Tibial artery (tissue), 4 donors: ENCODE data around the gene ARHGEF6.
A peak's percentile ranks its signal among the peaks of the same experiment; 100 is the strongest.

ENCODE experiments used
- DNase-seq, 2 donors: peaks; one replicate each; pipeline ENCODE4 v3.0.0-alpha.2; 2019
- H3K27ac ChIP-seq, 2 donors: fragments of 200-600 bp; sonication (generic) in 1 of 2; 1 replicate in 1 of 2; 2 replicates in 1 of 2; pipeline ENCODE4 v1.5.1; 2018 to 2019; ENCODE audit warnings: mild to moderate bottlenecking in 1 of 2
- H3K27me3 ChIP-seq, 2 donors: fragments of 200-600 bp; sonication (generic) in 1 of 2; one replicate each; pipeline versions ENCODE4 v1.5.1 to v1.6.0; 2016 to 2019
- H3K36me3 ChIP-seq, 3 donors: fragments of 200-600 bp; sonication (generic) in 2 of 3; one replicate each; pipeline ENCODE4 v1.5.1; 2016 to 2019; ENCODE audit warnings: mild to moderate bottlenecking in 2 of 3
- H3K4me1 ChIP-seq, 4 donors: fragments of 200-600 bp; sonication (generic) in 2 of 4; 1 replicate in 3 of 4; 2 replicates in 1 of 4; pipeline ENCODE4 v1.5.1; 2016 to 2019
- H3K4me3 ChIP-seq, 2 donors: fragments of 200-600 bp; sonication (generic) in 1 of 2; 1 replicate in 1 of 2; 2 replicates in 1 of 2; pipeline ENCODE4 v1.5.1; 2018 to 2019; ENCODE audit warnings: mild to moderate bottlenecking in 2 of 2
- H3K9me3 ChIP-seq, 3 donors: fragments of 200-600 bp; sonication (generic) in 1 of 3; one replicate each; pipeline ENCODE4 v1.5.1; 2016 to 2019
- intact Hi-C: fragments of 100-400 bp; cut with DNase I; formaldehyde crosslinking; loops from one replicate; pipeline ENCODE4 v1.15.0; 2023; ENCODE audit warnings: low total_unique reads
- TF ChIP-seq, protein P1 (sequence below), 2 experiments: fragments of 200-600 bp in 1 of 2; fragments of 450-650 bp in 1 of 2; IDR thresholded peaks; one replicate each; pipeline ENCODE4 v1.5.1; 2017 to 2019; ENCODE audit warnings: antibody characterized with exemption in 2 of 2, mild to moderate bottlenecking in 1 of 2, moderate library complexity in 1 of 2

ARHGEF6 gene

GRCh38 chrX:136712650-136713310 lies 68.0 kb downstream of the ARHGEF6 start:
- Histone ChIP-seq H3K36me3 (no peaks in the 10 kb centered on the region), H3K9me3 (no peaks in the 10 kb centered on the region), H3K4me3 (no peak overlapping the region), H3K4me1 (peaks cover 0 to 7% (median 0%) of the 10 kb centered on the region in 4 donors), H3K27ac (no peak overlapping the region), H3K27me3 (no peaks in the 10 kb centered on the region)
- intact Hi-C loops: loop anchor here (5.0 kb wide), 1 partner anchor 215 kb away; no protein-coding TSS in a partner anchor
- TF ChIP-seq, protein P1, sequence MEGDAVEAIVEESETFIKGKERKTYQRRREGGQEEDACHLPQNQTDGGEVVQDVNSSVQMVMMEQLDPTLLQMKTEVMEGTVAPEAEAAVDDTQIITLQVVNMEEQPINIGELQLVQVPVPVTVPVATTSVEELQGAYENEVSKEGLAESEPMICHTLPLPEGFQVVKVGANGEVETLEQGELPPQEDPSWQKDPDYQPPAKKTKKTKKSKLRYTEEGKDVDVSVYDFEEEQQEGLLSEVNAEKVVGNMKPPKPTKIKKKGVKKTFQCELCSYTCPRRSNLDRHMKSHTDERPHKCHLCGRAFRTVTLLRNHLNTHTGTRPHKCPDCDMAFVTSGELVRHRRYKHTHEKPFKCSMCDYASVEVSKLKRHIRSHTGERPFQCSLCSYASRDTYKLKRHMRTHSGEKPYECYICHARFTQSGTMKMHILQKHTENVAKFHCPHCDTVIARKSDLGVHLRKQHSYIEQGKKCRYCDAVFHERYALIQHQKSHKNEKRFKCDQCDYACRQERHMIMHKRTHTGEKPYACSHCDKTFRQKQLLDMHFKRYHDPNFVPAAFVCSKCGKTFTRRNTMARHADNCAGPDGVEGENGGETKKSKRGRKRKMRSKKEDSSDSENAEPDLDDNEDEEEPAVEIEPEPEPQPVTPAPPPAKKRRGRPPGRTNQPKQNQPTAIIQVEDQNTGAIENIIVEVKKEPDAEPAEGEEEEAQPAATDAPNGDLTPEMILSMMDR (IDR thresholded peaks at IDR 0.05): no peak
- DNase-seq: no peak

DNA sequence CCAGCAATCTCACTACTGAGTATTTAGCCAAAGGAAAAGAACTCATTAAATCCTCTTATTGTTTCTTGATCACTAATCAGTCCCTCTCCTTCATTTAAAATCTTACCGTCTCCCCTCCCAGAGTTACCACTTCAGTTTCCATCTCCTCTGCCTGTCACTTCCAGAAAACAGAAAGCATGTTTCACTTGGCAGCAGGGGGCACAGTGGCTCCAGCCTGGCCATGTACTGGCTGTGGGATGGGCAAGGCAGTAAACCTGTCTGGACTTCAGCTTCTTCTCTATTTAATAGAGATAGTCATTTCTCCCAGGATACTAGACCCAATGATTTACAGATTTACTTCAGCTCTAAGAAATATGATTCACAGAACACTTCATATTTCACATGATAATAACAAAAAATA lies 69.6 kb downstream of the ARHGEF6 start:
- Histone ChIP-seq H3K27me3 (no peaks in the 10 kb centered on the region), H3K4me3 (no peak overlapping the region), H3K36me3 (no peaks in the 10 kb centered on the region), H3K27ac (no peak overlapping the region), H3K9me3 (no peaks in the 10 kb centered on the region), H3K4me1 (peaks cover 0 to 7% (median 0%) of the 10 kb centered on the region in 4 donors)
- intact Hi-C loops: loop anchor here (5.0 kb wide), 1 partner anchor 216 kb away; no protein-coding TSS in a partner anchor
- peak; percentile 28 to 62 for DNase-seq
- TF ChIP-seq, protein P1 (IDR thresholded peaks at IDR 0.05): peak; percentile 34 to 40

- no peak overlapping the region for H3K4me3 ChIP-seq
- H3K4me1 ChIP-seq: peaks cover 0 to 7% (median 0%) of the 10 kb centered on the region in 4 donors
- intact Hi-C loops: loop anchor here (5.0 kb wide), 1 partner anchor 217 kb away; no protein-coding TSS in a partner anchor
- TF ChIP-seq, protein P1 (IDR thresholded peaks at IDR 0.05): no peak
- H3K9me3 ChIP-seq: no peaks in the 10 kb centered on the region
- no peak overlapping the region for H3K27ac ChIP-seq
- H3K36me3 ChIP-seq: no peaks in the 10 kb centered on the region
- DNase-seq: no peak
- no peaks in the 10 kb centered on the region for H3K27me3 ChIP-seq
These were observed 70.3 kb downstream of the ARHGEF6 start for GRCh38 chrX:136710325-136710951.

GRCh38 chrX:136708348-136708747 lies 72.4 kb downstream of the ARHGEF6 start:
- TF ChIP-seq, protein P1 (IDR thresholded peaks at IDR 0.05): peak in 1 of 2 experiments; percentile 9
- Histone ChIP-seq H3K9me3 (no peaks in the 10 kb centered on the region), H3K4me3 (no peak overlapping the region), H3K27ac (no peak overlapping the region), H3K27me3 (no peaks in the 10 kb centered on the region), H3K4me1 (peaks cover 0 to 7% (median 0%) of the 10 kb centered on the region in 4 donors), H3K36me3 (no peaks in the 10 kb centered on the region)
- no peak for DNase-seq
- intact Hi-C loops: no loop called here

GRCh38 chrX:136697156-136697555 lies 83.6 kb downstream of the ARHGEF6 start:
- Histone ChIP-seq H3K27ac (no peak overlapping the region), H3K4me1 (peaks cover 0 to 4% (median 0%) of the 10 kb centered on the region in 4 donors), H3K4me3 (no peak overlapping the region), H3K9me3 (peaks cover 0 to 4% (median 0%) of the 10 kb centered on the region in 3 donors), H3K36me3 (no peaks in the 10 kb centered on the region), H3K27me3 (no peaks in the 10 kb centered on the region)
- DNase-seq: no peak
- intact Hi-C loops: no loop called here
- TF ChIP-seq, protein P1 (IDR thresholded peaks at IDR 0.05): no peak
